GM21825 (cell line): ENCODE data around the gene RET.
A peak's percentile ranks its signal among the peaks of the same experiment; 100 is the strongest.

Experiments used
- ATAC-seq: cut with Tn5 transposase; IDR thresholded peaks from one replicate; pipeline ENCODE4 v1.9.1; 2021; ENCODE audit warnings: mild to moderate bottlenecking, moderate library complexity; ENCODE audit not compliant: unreplicated experiment

Gene RET

GRCh38 chr10:43160046-43160920, 83.4 kb downstream of the RET start:
- peak; percentile 48 for ATAC-seq

- ATAC-seq: peak; percentile 66
Observed at GRCh38 chr10:43160921-43161255, 84.0 kb downstream of the RET start.

GRCh38 chr10:43162604-43163003, 85.7 kb downstream of the RET start:
- ATAC-seq: no peak

- ATAC-seq: no peak
Observed at GRCh38 chr10:43166207-43166879, 89.5 kb downstream of the RET start.

- ATAC-seq: no peak
Observed at GRCh38 chr10:43166880-43167497, 90.1 kb downstream of the RET start.

- no peak for ATAC-seq
Observed at GRCh38 chr10:43167498-43167889, 90.6 kb downstream of the RET start.

- no peak for ATAC-seq
Observed at GRCh38 chr10:43170491-43170890, 93.6 kb downstream of the RET start.

- no peak for ATAC-seq
Observed at GRCh38 chr10:43172645-43173044, 95.8 kb downstream of the RET start.

- no peak for ATAC-seq
Observed at GRCh38 chr10:43173120-43173519, 96.3 kb downstream of the RET start.

GRCh38 chr10:43174969-43175368, 98.1 kb downstream of the RET start:
- no peak for ATAC-seq

- ATAC-seq: no peak
Observed at GRCh38 chr10:43176271-43176670, 99.4 kb downstream of the RET start.

- ATAC-seq: no peak
Observed at GRCh38 chr10:43177595-43177994, 100.7 kb downstream of the RET start.
